T47D (cell line): ENCODE data around the gene ELF1.
"Not testable (repeated sequence)": the region's sequence is repeated elsewhere in the genome, so short reads cannot be mapped to it uniquely, and the experiment has no call there.

Experiments used
- DNase-seq, 2 experiments: peaks; one replicate each; pipeline versions ENCODE4 v3.0.0 to v3.0.0-alpha.2; 2011 to 2012; ENCODE audit warnings: low read depth in 1 of 2, low spot score in 1 of 2
- JUND ChIP-seq: IDR thresholded peaks from 2 replicates; pipeline ENCODE4 v1.6.1; 2012; ENCODE audit warnings: low read depth
- in situ Hi-C: cut with HindIII; loops from 2 replicates; pipeline ENCODE4 v1.10.0; 2016; ENCODE audit warnings: low sequenced_read_pairs, low pct_unique_long_range_greater_than_20kb

Gene ELF1

DNA sequence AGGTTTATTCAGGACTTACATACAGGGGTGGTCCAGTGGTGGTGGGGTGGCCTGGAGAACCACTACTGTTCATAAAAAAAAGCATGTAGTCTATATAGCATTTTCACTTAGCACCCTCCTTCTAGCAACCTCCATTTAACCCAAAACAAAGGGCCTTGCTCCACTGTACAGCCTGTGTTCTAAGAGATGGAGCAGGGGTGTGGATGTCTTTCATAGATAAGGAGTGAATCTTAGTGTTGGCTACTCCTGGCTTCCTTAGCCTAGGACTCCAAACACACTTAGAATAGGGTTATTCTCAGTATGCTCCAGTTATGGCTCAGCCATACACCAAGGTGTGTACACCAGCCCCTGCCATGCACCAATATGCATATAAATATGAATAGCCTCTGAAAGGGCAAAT is 95.2 kb downstream of the ELF1 start:
- no peak for TF ChIP-seq JUND
- in situ Hi-C loops = no loop called here
- no peak for DNase-seq

- DNase-seq = no peak
- in situ Hi-C loops = no loop called here
- no peak for TF ChIP-seq JUND
Measured at GRCh38 chr13:40922437-40923040, 96.6 kb downstream of the ELF1 start.

DNA sequence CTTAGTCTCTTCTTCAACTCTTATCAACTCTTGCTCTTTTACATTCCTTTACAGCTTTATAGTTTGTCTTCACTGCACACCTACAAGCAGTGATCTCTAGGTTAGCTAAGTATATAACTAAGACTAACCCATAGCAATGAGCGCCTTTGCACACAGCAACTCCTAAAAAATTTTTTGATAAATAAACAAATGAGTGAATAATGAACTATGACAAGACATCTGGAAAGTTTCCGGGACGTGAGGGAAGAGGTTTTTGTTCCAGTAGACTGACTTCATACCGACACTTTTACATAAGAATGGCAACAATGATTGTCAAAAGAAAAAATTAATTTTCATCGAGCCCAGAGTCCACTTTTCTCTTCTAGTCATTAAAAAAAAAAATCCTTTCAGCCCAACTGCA is 98.3 kb downstream of the ELF1 start:
- no peak for TF ChIP-seq JUND
- in situ Hi-C loops = no loop called here
- DNase-seq = no peak

DNA sequence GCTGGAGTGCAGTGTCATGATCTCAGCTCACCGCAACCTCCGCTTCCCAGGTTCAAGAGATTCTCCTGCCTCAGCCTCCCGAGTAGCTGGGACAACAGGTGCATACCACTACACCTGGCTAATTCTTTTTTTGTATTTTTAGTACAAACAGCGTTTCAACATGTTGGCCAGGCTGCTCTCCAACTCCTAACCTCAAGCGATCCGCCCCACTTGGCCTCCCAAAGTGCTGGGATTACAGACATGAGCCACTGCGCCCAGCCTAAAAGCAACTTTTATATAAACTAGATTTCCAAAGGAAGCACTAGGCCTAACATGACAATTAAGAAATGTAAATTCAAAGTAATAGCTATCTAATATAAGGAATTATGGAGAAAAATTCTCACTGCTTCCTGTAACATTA is 99.2 kb downstream of the ELF1 start:
- DNase-seq, in situ Hi-C loops: not testable (repeated sequence)

GRCh38 chr13:40916207-40916998 is 102.7 kb downstream of the ELF1 start:
- in situ Hi-C loops = no loop called here
- no peak for DNase-seq
- no peak for TF ChIP-seq JUND

DNA sequence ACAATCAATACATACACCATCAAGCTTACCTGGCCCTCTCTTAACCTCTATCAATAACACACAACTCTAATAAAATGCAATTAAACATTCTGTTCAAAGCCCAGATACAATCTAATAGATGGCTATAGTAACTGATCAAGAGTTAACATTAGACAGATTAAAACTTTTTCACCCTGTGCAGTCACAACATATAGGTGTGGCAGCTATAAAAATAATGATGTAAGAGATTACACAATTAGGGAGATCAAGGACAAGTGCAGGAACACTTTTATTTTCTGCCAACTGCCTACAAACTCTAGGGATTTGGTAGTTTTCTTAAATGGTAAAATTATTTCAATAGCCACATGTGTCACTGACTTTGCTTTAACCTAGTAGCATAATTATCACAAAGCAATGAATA is 104.3 kb downstream of the ELF1 start:
- DNase-seq, in situ Hi-C loops: not testable (repeated sequence)

GRCh38 chr13:40911341-40911740 is 107.8 kb downstream of the ELF1 start:
- no peak for TF ChIP-seq JUND
- DNase-seq = no peak
- in situ Hi-C loops = no loop called here

- no peak for TF ChIP-seq JUND
- no peak for DNase-seq
- in situ Hi-C loops = no loop called here
Measured at GRCh38 chr13:40910324-40911050, 108.6 kb downstream of the ELF1 start.

DNA sequence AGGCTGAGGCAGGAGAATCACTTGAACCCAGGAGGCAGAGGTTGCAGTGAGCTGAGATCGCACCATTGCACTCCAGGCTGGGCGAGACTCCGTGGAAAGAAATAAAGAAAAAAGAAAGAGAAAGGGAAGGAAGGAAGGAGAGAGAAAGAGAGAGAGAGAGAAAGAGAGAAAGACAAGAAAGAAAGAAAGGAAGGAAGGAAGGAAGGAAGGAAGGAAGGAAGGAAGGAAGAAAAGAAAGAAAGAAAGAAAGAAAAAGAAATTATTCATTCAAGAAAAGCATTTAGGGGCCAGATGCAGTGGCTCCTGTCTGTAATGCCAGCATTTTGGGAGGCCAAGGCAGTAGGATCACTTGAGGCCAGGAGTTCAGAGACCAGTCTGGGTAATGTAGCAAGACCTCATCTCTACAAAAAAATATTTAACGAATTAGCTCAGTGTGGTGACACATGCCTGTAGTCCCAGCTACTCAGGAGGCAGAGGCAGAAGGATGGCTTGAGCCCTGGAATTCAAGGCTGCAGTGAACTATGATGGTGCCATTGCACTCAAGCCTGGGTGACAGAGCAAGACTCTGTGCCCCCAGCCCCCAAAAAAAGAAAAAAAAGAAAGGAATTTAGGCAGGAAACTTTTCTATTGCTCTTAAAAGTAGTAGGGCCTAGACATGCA is 109.4 kb downstream of the ELF1 start:
- in situ Hi-C loops, DNase-seq: not testable (repeated sequence)

DNA sequence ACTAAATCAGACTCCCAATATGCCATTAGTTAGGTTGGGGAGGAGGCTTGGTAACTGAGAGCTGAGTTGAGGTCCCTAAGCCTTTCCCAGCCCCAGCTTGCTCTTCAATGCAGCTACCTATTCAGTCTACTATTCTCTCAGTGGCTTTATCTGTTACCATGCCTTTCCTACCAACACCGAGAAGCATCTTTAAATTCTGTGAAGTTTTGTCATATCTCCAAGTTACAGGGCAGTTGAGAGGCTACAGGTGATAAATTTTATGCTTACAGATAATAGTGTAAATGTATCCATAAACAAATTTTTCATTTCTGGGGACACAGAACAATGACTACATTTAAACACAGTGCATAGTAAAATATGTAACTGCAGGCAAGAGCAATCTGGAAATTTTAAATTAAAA is 110.6 kb downstream of the ELF1 start:
- TF ChIP-seq JUND = no peak
- in situ Hi-C loops = no loop called here

GRCh38 chr13:40901032-40901431 is 118.1 kb downstream of the ELF1 start:
- DNase-seq, in situ Hi-C loops: not testable (repeated sequence)

More for the DNA sequence above, 110.6 kb downstream of the ELF1 start:
- no peak for DNase-seq

DNA sequence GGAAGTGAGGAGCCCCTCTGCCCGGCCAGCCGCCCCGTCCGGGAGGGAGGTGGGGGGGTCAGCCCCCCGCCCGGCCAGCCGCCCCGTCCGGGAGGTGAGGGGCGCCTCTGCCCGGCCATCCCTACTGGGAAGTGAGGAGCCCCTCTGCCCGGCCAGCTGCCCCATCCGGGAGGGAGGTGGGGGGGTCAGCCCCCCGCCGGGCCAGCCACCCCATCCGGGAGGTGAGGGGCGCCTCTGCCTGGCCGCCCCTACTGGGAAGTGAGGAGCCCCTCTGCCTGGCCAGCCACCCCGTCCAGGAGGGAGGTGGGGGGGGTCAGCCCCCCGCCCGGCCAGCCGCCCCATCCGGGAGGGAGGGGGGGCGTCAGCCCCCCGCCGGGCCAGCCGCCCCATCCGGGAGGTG is 118.5 kb downstream of the ELF1 start:
- in situ Hi-C loops, DNase-seq: not testable (repeated sequence)

GRCh38 chr13:40897053-40897452 is 122.1 kb downstream of the ELF1 start:
- DNase-seq = no peak
- in situ Hi-C loops = no loop called here
- TF ChIP-seq JUND = no peak
